ENCODE results near the gene ITGB1BP1. TPM values are rescaled to one million over a fixed set of nuclear protein-coding genes. Genes with fewer than 3 reads are reported as not detected.

The ITGB1BP1 gene
- total RNA-seq, 2 experiments from 2014 or later = 24.4 to 25.0 TPM

DNA sequence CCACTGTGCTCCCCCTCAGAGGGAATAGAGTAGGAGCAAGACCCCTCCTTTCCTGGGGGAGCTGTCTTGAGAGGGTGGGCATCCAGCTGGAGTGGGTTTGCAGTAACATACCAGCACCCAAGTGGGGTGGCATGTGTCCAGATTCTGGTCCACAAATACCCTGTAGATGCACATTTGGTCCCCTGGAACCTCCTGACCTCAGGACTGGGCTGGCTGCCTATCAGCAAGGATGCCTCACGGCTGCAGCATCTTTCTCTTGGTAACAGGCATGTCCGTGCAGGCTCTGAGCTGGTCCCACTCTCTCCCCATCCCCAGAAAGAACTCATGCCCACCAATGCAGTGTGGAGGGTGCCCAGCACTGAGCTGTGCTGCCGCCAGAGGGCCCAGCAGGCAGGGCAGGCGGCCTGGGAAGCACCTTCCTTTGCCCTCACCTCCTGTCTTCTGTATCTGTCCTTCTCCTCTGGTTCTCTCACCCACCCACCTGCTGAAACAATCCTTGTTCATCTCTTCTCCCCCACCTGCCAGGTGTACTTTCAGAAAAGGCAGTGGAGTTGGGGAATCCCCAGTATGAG, 47.4 kb downstream of the ITGB1BP1 start:
- no peaks in the 10 kb centered on the region for H3K36me3 ChIP-seq (ENCODE audit: insufficient read depth, low read length)
- H3K4me3 ChIP-seq (ENCODE audit: low read length) = no peak overlapping the region
- ATAC-seq (ENCODE audit: poor library complexity) = no peak
- Mint-ChIP-seq H3K36me3 (ENCODE audit: low read depth) (no peaks in the 10 kb centered on the region), H3K9me3 (no peaks in the 10 kb centered on the region), H3K4me1 (ENCODE audit: low read depth) (no peaks in the 10 kb centered on the region), H3K27ac (no peak overlapping the region), H3K4me3 (no peak overlapping the region), H3K27me3 (no peaks in the 10 kb centered on the region)
- H3K27ac ChIP-seq (ENCODE audit: low read depth in 1 of 2, low read length in 2 of 2) = no peak overlapping the region
- intact Hi-C loops (cut with DNase I, micrococcal nuclease) = loop anchor here in 1 of 2 experiments (10.0 kb wide), 1 partner anchor 231 kb away; no protein-coding TSS in a partner anchor
- H3K9me3 ChIP-seq (ENCODE audit: control insufficient read depth in 1 of 2, insufficient read depth in 1 of 2, low read length in 2 of 2) = no peaks in the 10 kb centered on the region
- H3K4me1 ChIP-seq (ENCODE audit: insufficient read depth, low read length) = no peaks in the 10 kb centered on the region
- DNase-seq = no peak
- no peak for TF ChIP-seq CTCF (IDR thresholded peaks at IDR 0.05)
- ChIA-PET POLR2A (no interaction called here), CTCF (no interaction called here)
- H3K27me3 ChIP-seq (ENCODE audit: control insufficient read depth in 1 of 2, insufficient read depth in 2 of 2, low read length in 2 of 2) = peaks cover 0 to 3% of the 10 kb centered on the region in 2 experiments

DNA sequence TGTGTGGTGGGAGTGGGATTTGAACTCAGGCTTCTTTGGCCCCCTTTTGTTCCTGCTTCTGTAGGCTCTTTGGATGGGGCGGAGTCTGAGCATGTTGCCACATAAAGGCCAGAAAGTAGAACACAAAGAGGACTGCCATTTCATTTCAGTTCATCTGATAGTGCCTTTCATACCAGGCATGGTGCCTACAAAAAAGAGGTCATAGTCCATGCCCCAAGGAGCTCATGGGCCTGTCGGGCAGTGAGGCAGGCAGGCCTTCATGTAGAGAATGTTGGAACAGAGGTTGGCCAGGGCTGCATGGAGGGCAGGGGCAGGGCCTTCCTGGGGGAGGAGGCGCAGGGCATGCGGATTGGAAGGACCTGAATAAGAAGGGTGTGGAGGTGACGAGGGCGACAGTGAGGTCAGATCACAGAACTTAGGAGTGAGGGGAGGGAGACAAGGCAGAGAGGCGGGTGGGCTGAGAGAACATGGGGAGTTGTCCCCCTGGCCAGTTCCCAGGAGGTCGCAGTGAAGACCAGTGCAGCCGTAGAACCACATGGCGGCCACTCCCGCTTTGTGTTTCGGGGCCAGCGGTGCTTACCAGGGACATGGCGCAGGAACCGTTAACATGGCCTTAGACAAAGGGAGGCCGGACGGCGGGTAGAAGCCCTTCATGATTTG, 49.1 kb downstream of the ITGB1BP1 start:
- CTCF ChIA-PET = no interaction called here
- H3K9me3 ChIP-seq (ENCODE audit: control insufficient read depth in 1 of 2, insufficient read depth in 1 of 2, low read length in 2 of 2) = no peaks in the 10 kb centered on the region
- POLR2A ChIA-PET = no interaction called here
- intact Hi-C loops (cut with DNase I, micrococcal nuclease) = loop anchor here in 1 of 2 experiments (10.0 kb wide), 1 partner anchor 229 kb away; no protein-coding TSS in a partner anchor
- Mint-ChIP-seq H3K4me3 (no peak overlapping the region), H3K9me3 (no peaks in the 10 kb centered on the region), H3K27ac (no peak overlapping the region), H3K36me3 (ENCODE audit: low read depth) (no peaks in the 10 kb centered on the region), H3K27me3 (no peaks in the 10 kb centered on the region), H3K4me1 (ENCODE audit: low read depth) (no peaks in the 10 kb centered on the region)
- ATAC-seq (ENCODE audit: poor library complexity) (no peak), DNase-seq (no peak)
- no peak overlapping the region for H3K27ac ChIP-seq (ENCODE audit: low read depth in 1 of 2, low read length in 2 of 2)
- H3K4me3 ChIP-seq (ENCODE audit: low read length) = no peak overlapping the region
- H3K27me3 ChIP-seq (ENCODE audit: control insufficient read depth in 1 of 2, insufficient read depth in 2 of 2, low read length in 2 of 2) = peaks cover 0 to 3% of the 10 kb centered on the region in 2 experiments
- no peaks in the 10 kb centered on the region for H3K4me1 ChIP-seq (ENCODE audit: insufficient read depth, low read length)
- no peak for TF ChIP-seq CTCF (IDR thresholded peaks at IDR 0.05)
- H3K36me3 ChIP-seq (ENCODE audit: insufficient read depth, low read length) = no peaks in the 10 kb centered on the region

DNA sequence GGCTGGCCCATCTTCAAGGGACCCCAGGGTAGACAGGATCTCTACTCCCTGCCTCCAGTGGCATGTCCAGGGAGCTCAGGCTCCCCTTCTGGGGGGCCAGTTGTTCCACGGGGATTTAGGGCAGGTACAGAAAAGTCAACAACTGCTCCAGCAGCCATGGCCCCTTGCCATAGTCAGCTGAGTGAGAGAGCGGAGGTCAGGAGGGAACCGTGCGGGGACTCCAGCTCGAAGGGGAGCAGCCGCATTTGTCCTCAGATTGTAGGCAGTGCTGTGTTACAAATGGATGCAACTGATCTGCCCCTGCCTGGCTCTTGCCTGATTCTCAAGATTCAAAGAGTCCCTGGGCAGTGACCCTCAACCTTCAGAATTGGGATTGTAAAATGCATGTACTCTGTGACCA, 49.9 kb downstream of the ITGB1BP1 start:
- intact Hi-C loops (cut with DNase I, micrococcal nuclease) = loop anchor here in 1 of 2 experiments (10.0 kb wide), 1 partner anchor 229 kb away; no protein-coding TSS in a partner anchor
- Histone ChIP-seq H3K36me3 (ENCODE audit: insufficient read depth, low read length) (no peaks in the 10 kb centered on the region), H3K4me3 (ENCODE audit: low read length) (no peak overlapping the region), H3K27ac (ENCODE audit: low read depth in 1 of 2, low read length in 2 of 2) (no peak overlapping the region), H3K9me3 (ENCODE audit: control insufficient read depth in 1 of 2, insufficient read depth in 1 of 2, low read length in 2 of 2) (no peaks in the 10 kb centered on the region), H3K4me1 (ENCODE audit: insufficient read depth, low read length) (no peaks in the 10 kb centered on the region), H3K27me3 (ENCODE audit: control insufficient read depth in 1 of 2, insufficient read depth in 2 of 2, low read length in 2 of 2) (peaks cover 0 to 3% of the 10 kb centered on the region in 2 experiments)
- ATAC-seq (ENCODE audit: poor library complexity) (no peak), DNase-seq (no peak)
- H3K27ac Mint-ChIP-seq = no peak overlapping the region
- TF ChIP-seq CTCF (IDR thresholded peaks at IDR 0.05) = no peak
- H3K9me3 Mint-ChIP-seq = no peaks in the 10 kb centered on the region
- H3K4me3 Mint-ChIP-seq = no peak overlapping the region
- CTCF ChIA-PET = no interaction called here
- H3K27me3 Mint-ChIP-seq = no peaks in the 10 kb centered on the region
- no peaks in the 10 kb centered on the region for H3K4me1 Mint-ChIP-seq (ENCODE audit: low read depth)
- POLR2A ChIA-PET = no interaction called here
- no peaks in the 10 kb centered on the region for H3K36me3 Mint-ChIP-seq (ENCODE audit: low read depth)
